Measurements from ENCODE around the gene TPPP3.

DNA sequence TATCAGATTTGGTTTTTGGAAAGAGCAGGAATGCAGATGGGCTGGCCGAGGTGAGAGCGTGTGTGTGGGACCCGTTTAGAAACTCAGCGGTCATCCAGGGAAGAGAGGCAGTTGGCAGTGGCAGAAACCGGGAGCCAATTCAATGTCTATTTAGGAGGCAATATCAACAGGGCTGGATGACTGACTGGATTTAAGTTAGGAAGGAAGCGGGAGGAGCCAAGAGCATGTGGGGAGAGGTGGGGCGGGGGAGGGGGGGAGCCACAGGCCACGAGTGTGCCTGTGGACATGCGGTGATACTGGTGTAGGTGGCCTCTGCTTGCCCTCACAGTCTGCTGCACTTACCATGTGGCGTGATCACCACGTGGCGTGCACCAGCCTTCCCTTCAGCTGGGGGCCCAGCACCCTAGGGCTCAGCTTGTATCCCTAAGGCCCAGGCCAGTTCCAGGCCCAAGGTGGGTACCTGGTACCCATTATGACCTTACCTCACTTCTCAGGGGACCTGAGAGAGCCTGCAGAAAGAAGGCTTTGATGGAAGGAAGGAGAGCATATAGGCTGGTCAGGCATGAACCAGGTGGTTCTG, 10.8 kb upstream of the TPPP3 start:
- TF ChIP-seq, protein P1, sequence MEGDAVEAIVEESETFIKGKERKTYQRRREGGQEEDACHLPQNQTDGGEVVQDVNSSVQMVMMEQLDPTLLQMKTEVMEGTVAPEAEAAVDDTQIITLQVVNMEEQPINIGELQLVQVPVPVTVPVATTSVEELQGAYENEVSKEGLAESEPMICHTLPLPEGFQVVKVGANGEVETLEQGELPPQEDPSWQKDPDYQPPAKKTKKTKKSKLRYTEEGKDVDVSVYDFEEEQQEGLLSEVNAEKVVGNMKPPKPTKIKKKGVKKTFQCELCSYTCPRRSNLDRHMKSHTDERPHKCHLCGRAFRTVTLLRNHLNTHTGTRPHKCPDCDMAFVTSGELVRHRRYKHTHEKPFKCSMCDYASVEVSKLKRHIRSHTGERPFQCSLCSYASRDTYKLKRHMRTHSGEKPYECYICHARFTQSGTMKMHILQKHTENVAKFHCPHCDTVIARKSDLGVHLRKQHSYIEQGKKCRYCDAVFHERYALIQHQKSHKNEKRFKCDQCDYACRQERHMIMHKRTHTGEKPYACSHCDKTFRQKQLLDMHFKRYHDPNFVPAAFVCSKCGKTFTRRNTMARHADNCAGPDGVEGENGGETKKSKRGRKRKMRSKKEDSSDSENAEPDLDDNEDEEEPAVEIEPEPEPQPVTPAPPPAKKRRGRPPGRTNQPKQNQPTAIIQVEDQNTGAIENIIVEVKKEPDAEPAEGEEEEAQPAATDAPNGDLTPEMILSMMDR (IDR thresholded peaks at IDR 0.05) = no peak
- TF ChIP-seq POLR2A (IDR thresholded peaks at IDR 0.05) (no peak), POLR2AphosphoS5 (IDR thresholded peaks at IDR 0.05) (no peak), EP300 (IDR thresholded peaks at IDR 0.05) (no peak)
